Naive B cell (primary cell): Measurements from ENCODE around the gene EVC. TPM values are rescaled to one million over a fixed set of nuclear protein-coding genes. Genes with fewer than 3 reads are reported as not detected.

Experiments used
- ATAC-seq, 2 donors: fragments of 150-1000 bp; cut with Tn5 transposase; 2 replicates each; pipeline ENCODE4 v1.10.0; 2021; ENCODE audit warnings: low read depth in 2 of 2, mild to moderate bottlenecking in 2 of 2, moderate library complexity in 2 of 2
- DNase-seq: peaks from one replicate; pipeline ENCODE4 v3.0.0; 2022
- H3K27ac Mint-ChIP-seq, 6 donors: one replicate each; pipeline ENCODE4 v1.8.0; 2020 to 2022; ENCODE audit warnings: mild to moderate bottlenecking in 6 of 6, mixed read lengths in 6 of 6, moderate library complexity in 5 of 6, inconsistent platforms in 2 of 6
- H3K27me3 Mint-ChIP-seq, 3 donors: one replicate each; pipeline ENCODE4 v1.8.0; 2021 to 2022; ENCODE audit warnings: mixed read lengths in 3 of 3, mild to moderate bottlenecking in 1 of 3
- H3K36me3 Mint-ChIP-seq, 2 donors: one replicate each; pipeline ENCODE4 v1.8.0; 2020 to 2022; ENCODE audit warnings: mixed read lengths in 2 of 2, inconsistent platforms in 1 of 2, mild to moderate bottlenecking in 1 of 2
- H3K4me1 Mint-ChIP-seq, 3 donors: one replicate each; pipeline ENCODE4 v1.8.0; 2020 to 2022; ENCODE audit warnings: mixed read lengths in 3 of 3, inconsistent platforms in 1 of 3, mild to moderate bottlenecking in 1 of 3, moderate library complexity in 1 of 3
- H3K4me3 Mint-ChIP-seq, 8 donors: one replicate each; pipeline ENCODE4 v1.8.0; 2020 to 2022; ENCODE audit warnings: mild to moderate bottlenecking in 8 of 8, mixed read lengths in 8 of 8, moderate library complexity in 8 of 8, inconsistent platforms in 2 of 8
- H3K9me3 Mint-ChIP-seq, 7 donors: one replicate each; pipeline ENCODE4 v1.8.0; 2020 to 2022; ENCODE audit warnings: mixed read lengths in 7 of 7, mild to moderate bottlenecking in 5 of 7, inconsistent platforms in 2 of 7, moderate library complexity in 1 of 7
- polyA plus RNA-seq, 6 donors: library from polyadenylated mRNA; unstranded; fragments of 300-500 nt; fragmentation: Illumina TruSeq; gene quantifications; one replicate each; pipeline ENCODE4 v1.2.3, GENCODE V29; 2021; ENCODE audit warnings: low read depth in 6 of 6

The EVC gene
- polyA plus RNA-seq, 6 donors from 2014 or later: not detected

GRCh38 chr4:5700459-5700858 is 10.5 kb upstream of the EVC start:
- no peaks in the 10 kb centered on the region for H3K4me1 Mint-ChIP-seq
- H3K27ac Mint-ChIP-seq: no peak overlapping the region
- H3K9me3 Mint-ChIP-seq: peaks cover 4 to 24% (median 9%) of the 10 kb centered on the region in 7 donors
- DNase-seq (no peak), ATAC-seq (no peak)
- peaks cover 0 to 25% (median 14%) of the 10 kb centered on the region in 3 donors for H3K27me3 Mint-ChIP-seq
- H3K36me3 Mint-ChIP-seq: peaks cover 4 to 27% of the 10 kb centered on the region in 2 donors
- H3K4me3 Mint-ChIP-seq: no peak overlapping the region

- peaks cover 3 to 8% (median 6%) of the 10 kb centered on the region in 3 donors for H3K4me1 Mint-ChIP-seq
- H3K9me3 Mint-ChIP-seq: peaks cover 4 to 25% (median 9%) of the 10 kb centered on the region in 7 donors
- ATAC-seq: no peak
- H3K27me3 Mint-ChIP-seq: peaks cover 10 to 35% (median 26%) of the 10 kb centered on the region in 3 donors
- H3K36me3 Mint-ChIP-seq: peaks cover 4 to 27% of the 10 kb centered on the region in 2 donors
- H3K4me3 Mint-ChIP-seq: no peak overlapping the region
- H3K27ac Mint-ChIP-seq: no peak overlapping the region
- DNase-seq: no peak
Observed at GRCh38 chr4:5701971-5702370, 9.0 kb upstream of the EVC start.

GRCh38 chr4:5703831-5704230 is 7.2 kb upstream of the EVC start:
- ATAC-seq (no peak), DNase-seq (no peak)
- Mint-ChIP-seq H3K4me3 (peak overlapping the region in 1 of 8 donors; percentile 79), H3K36me3 (peaks cover 4 to 27% of the 10 kb centered on the region in 2 donors), H3K4me1 (peaks cover 9 to 18% (median 15%) of the 10 kb centered on the region in 3 donors), H3K9me3 (peaks cover 4 to 30% (median 8%) of the 10 kb centered on the region in 7 donors), H3K27ac (peak overlapping the region in 2 of 6 donors; percentile 10 to 24), H3K27me3 (peaks cover 17 to 48% (median 40%) of the 10 kb centered on the region in 3 donors)

- H3K4me1 Mint-ChIP-seq: peaks cover 9 to 18% (median 15%) of the 10 kb centered on the region in 3 donors
- H3K9me3 Mint-ChIP-seq: peaks cover 4 to 30% (median 8%) of the 10 kb centered on the region in 7 donors
- H3K27me3 Mint-ChIP-seq: peaks cover 17 to 52% (median 43%) of the 10 kb centered on the region in 3 donors
- DNase-seq (no peak), ATAC-seq (no peak)
- peaks cover 4 to 27% of the 10 kb centered on the region in 2 donors for H3K36me3 Mint-ChIP-seq
- peak overlapping the region in 1 of 6 donors; percentile 10 for H3K27ac Mint-ChIP-seq
- H3K4me3 Mint-ChIP-seq: peak overlapping the region in 1 of 8 donors; percentile 79
Observed at GRCh38 chr4:5704276-5704675, 6.7 kb upstream of the EVC start.

- H3K27ac Mint-ChIP-seq: no peak overlapping the region
- peaks cover 4 to 32% of the 10 kb centered on the region in 2 donors for H3K36me3 Mint-ChIP-seq
- ATAC-seq: no peak
- peaks cover 4 to 30% (median 8%) of the 10 kb centered on the region in 7 donors for H3K9me3 Mint-ChIP-seq
- H3K4me1 Mint-ChIP-seq: peaks cover 15 to 30% (median 25%) of the 10 kb centered on the region in 3 donors
- H3K4me3 Mint-ChIP-seq: no peak overlapping the region
- peaks cover 30 to 64% (median 57%) of the 10 kb centered on the region in 3 donors for H3K27me3 Mint-ChIP-seq
- no peak for DNase-seq
Observed at GRCh38 chr4:5705647-5706320, 5.2 kb upstream of the EVC start.

- peaks cover 0 to 25% (median 7%) of the 10 kb centered on the region in 7 donors for H3K9me3 Mint-ChIP-seq
- peaks cover 32 to 66% (median 60%) of the 10 kb centered on the region in 3 donors for H3K27me3 Mint-ChIP-seq
- DNase-seq: no peak
- ATAC-seq: no peak
- H3K4me3 Mint-ChIP-seq: peak overlapping the region in 7 of 8 donors; percentile 12 to 73 (median 45)
- no peak overlapping the region for H3K27ac Mint-ChIP-seq
- H3K36me3 Mint-ChIP-seq: peaks cover 0 to 27% of the 10 kb centered on the region in 2 donors
- peaks cover 16 to 32% (median 28%) of the 10 kb centered on the region in 3 donors for H3K4me1 Mint-ChIP-seq
Observed at GRCh38 chr4:5706486-5707290, 4.3 kb upstream of the EVC start.

GRCh38 chr4:5707366-5707765 is 3.6 kb upstream of the EVC start:
- peaks cover 16 to 32% (median 28%) of the 10 kb centered on the region in 3 donors for H3K4me1 Mint-ChIP-seq
- DNase-seq (no peak), ATAC-seq (no peak)
- peaks cover 1 to 27% of the 10 kb centered on the region in 2 donors for H3K36me3 Mint-ChIP-seq
- H3K27me3 Mint-ChIP-seq: peaks cover 37 to 66% (median 62%) of the 10 kb centered on the region in 3 donors
- peak overlapping the region in 7 of 8 donors; percentile 13 to 78 (median 45) for H3K4me3 Mint-ChIP-seq
- peak overlapping the region in 1 of 6 donors; percentile 12 for H3K27ac Mint-ChIP-seq
- peaks cover 0 to 24% (median 9%) of the 10 kb centered on the region in 7 donors for H3K9me3 Mint-ChIP-seq

GRCh38 chr4:5707778-5708448 is 3.1 kb upstream of the EVC start:
- Mint-ChIP-seq H3K27ac (no peak overlapping the region), H3K9me3 (peaks cover 0 to 25% (median 9%) of the 10 kb centered on the region in 7 donors), H3K4me1 (peaks cover 16 to 32% (median 28%) of the 10 kb centered on the region in 3 donors), H3K27me3 (peaks cover 42 to 70% (median 67%) of the 10 kb centered on the region in 3 donors), H3K36me3 (peaks cover 4 to 27% of the 10 kb centered on the region in 2 donors), H3K4me3 (peak overlapping the region in 5 of 8 donors; percentile 12 to 73 (median 45))
- ATAC-seq: no peak
- DNase-seq: no peak

- peak within 1 kb of the TSS in 7 of 8 donors; percentile 12 to 78 (median 45) for H3K4me3 Mint-ChIP-seq
- H3K36me3 Mint-ChIP-seq: peaks cover 4 to 23% of the 10 kb centered on the region in 2 donors
- no peak for DNase-seq
Observed at GRCh38 chr4:5708449-5709206, 2.4 kb upstream of the EVC start, which contains the start of gene EVC2. EVC2 (minus strand) TSS chr4:5708559; CDS start chr4:5708513, 46 bp downstream.

GRCh38 chr4:5709207-5709575 is 1.8 kb upstream of the EVC start:
- Mint-ChIP-seq H3K27ac (no peak overlapping the region), H3K36me3 (peaks cover 4 to 23% of the 10 kb centered on the region in 2 donors), H3K4me3 (peak overlapping the region in 1 of 8 donors; percentile 10), H3K27me3 (peaks cover 46 to 69% (median 60%) of the 10 kb centered on the region in 3 donors), H3K9me3 (peaks cover 4 to 22% (median 11%) of the 10 kb centered on the region in 7 donors), H3K4me1 (peaks cover 16 to 32% (median 28%) of the 10 kb centered on the region in 3 donors)
- no peak for ATAC-seq
- DNase-seq: no peak

More at GRCh38 chr4:5708449-5709206, 2.4 kb upstream of the EVC start, which contains the start of gene EVC2:
- ATAC-seq: no peak
- no peak within 1 kb of the TSS for H3K27ac Mint-ChIP-seq
- peaks cover 42 to 69% (median 66%) of the 10 kb centered on the region in 3 donors for H3K27me3 Mint-ChIP-seq
- H3K9me3 Mint-ChIP-seq: peaks cover 0 to 22% (median 11%) of the 10 kb centered on the region in 7 donors
- peaks cover 16 to 32% (median 28%) of the 10 kb centered on the region in 3 donors for H3K4me1 Mint-ChIP-seq

- Mint-ChIP-seq H3K4me1 (peaks cover 16 to 32% (median 28%) of the 10 kb centered on the region in 3 donors), H3K4me3 (peak overlapping the region; percentile 50 to 87 (median 75)), H3K27ac (no peak overlapping the region), H3K36me3 (peaks cover 4 to 32% of the 10 kb centered on the region in 2 donors), H3K9me3 (peaks cover 6 to 31% (median 19%) of the 10 kb centered on the region in 7 donors), H3K27me3 (peaks cover 46 to 71% (median 57%) of the 10 kb centered on the region in 3 donors)
- no peak for DNase-seq
- no peak for ATAC-seq
Observed at GRCh38 chr4:5710065-5710960, 688 bp upstream of the EVC start.
